HG03108 (cell line): ENCODE results near the gene PCDH15.

Source experiments
- ATAC-seq: cut with Tn5 transposase; IDR thresholded peaks from one replicate; pipeline ENCODE4 v1.9.1; 2021; ENCODE audit warnings: moderate library complexity; ENCODE audit not compliant: unreplicated experiment

The PCDH15 gene

GRCh38 chr10:54800741-54801421 is at the start of gene PCDH15:
TSS of gene PCDH15 (minus strand) at chr10:54801231. CDS start at chr10:54664262, 136,969 bp downstream.
- ATAC-seq, result no peak

- ATAC-seq, result no peak
These were observed 42.9 kb upstream of the PCDH15 start for GRCh38 chr10:54843932-54844331.

GRCh38 chr10:54843085-54843646 is 42.1 kb upstream of the PCDH15 start:
- ATAC-seq, result no peak

GRCh38 chr10:54837479-54837878 is 36.4 kb upstream of the PCDH15 start:
- ATAC-seq, result no peak

- no peak for ATAC-seq
These were observed 32.0 kb upstream of the PCDH15 start for GRCh38 chr10:54833029-54833428.

- no peak for ATAC-seq
These were observed 26.0 kb upstream of the PCDH15 start for GRCh38 chr10:54826994-54827560.

- ATAC-seq, result no peak
These were observed 14.6 kb upstream of the PCDH15 start for GRCh38 chr10:54815583-54815982.

GRCh38 chr10:54808186-54808935 is 7.3 kb upstream of the PCDH15 start:
- no peak for ATAC-seq

- ATAC-seq, result no peak
These were observed 1.5 kb downstream of the PCDH15 start for GRCh38 chr10:54799506-54799905.

- ATAC-seq, result no peak
These were observed 3.3 kb downstream of the PCDH15 start for GRCh38 chr10:54797636-54798321.

- ATAC-seq, result no peak
These were observed 4.2 kb downstream of the PCDH15 start for GRCh38 chr10:54796881-54797280.

- no peak for ATAC-seq
These were observed 24.4 kb downstream of the PCDH15 start for GRCh38 chr10:54776622-54777021.

- ATAC-seq, result no peak
These were observed 28.4 kb downstream of the PCDH15 start for GRCh38 chr10:54772468-54773122.

- ATAC-seq, result no peak
These were observed 32.0 kb downstream of the PCDH15 start for GRCh38 chr10:54769051-54769450.

GRCh38 chr10:54758791-54759190 is 42.2 kb downstream of the PCDH15 start:
- ATAC-seq, result no peak

- no peak for ATAC-seq
These were observed 51.4 kb downstream of the PCDH15 start for GRCh38 chr10:54749623-54750022.

- ATAC-seq, result no peak
These were observed 55.6 kb downstream of the PCDH15 start for GRCh38 chr10:54745436-54745835.

- no peak for ATAC-seq
These were observed 58.6 kb downstream of the PCDH15 start for GRCh38 chr10:54742416-54742815.

GRCh38 chr10:54728511-54728910 is 72.5 kb downstream of the PCDH15 start:
- ATAC-seq, result no peak

- no peak for ATAC-seq
These were observed 79.0 kb downstream of the PCDH15 start for GRCh38 chr10:54722075-54722474.

GRCh38 chr10:54710918-54711317 is 90.1 kb downstream of the PCDH15 start:
- ATAC-seq, result no peak
